ENCODE results near the gene DSCAM.

DSCAM gene

GRCh38 chr21:40686526-40686925, 160.4 kb downstream of the DSCAM start:
- TF ChIP-seq, protein P1, sequence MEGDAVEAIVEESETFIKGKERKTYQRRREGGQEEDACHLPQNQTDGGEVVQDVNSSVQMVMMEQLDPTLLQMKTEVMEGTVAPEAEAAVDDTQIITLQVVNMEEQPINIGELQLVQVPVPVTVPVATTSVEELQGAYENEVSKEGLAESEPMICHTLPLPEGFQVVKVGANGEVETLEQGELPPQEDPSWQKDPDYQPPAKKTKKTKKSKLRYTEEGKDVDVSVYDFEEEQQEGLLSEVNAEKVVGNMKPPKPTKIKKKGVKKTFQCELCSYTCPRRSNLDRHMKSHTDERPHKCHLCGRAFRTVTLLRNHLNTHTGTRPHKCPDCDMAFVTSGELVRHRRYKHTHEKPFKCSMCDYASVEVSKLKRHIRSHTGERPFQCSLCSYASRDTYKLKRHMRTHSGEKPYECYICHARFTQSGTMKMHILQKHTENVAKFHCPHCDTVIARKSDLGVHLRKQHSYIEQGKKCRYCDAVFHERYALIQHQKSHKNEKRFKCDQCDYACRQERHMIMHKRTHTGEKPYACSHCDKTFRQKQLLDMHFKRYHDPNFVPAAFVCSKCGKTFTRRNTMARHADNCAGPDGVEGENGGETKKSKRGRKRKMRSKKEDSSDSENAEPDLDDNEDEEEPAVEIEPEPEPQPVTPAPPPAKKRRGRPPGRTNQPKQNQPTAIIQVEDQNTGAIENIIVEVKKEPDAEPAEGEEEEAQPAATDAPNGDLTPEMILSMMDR (IDR thresholded peaks at IDR 0.05; ENCODE audit: extremely low read depth, insufficient read depth, missing control alignments) = no peak
- no peak for DNase-seq (ENCODE audit: low spot score)
- in situ Hi-C loops (cut with MboI; ENCODE audit: low pct_unique_long_range_greater_than_20kb, low sequenced_read_pairs, unreplicated experiment) = no loop called here

DNA sequence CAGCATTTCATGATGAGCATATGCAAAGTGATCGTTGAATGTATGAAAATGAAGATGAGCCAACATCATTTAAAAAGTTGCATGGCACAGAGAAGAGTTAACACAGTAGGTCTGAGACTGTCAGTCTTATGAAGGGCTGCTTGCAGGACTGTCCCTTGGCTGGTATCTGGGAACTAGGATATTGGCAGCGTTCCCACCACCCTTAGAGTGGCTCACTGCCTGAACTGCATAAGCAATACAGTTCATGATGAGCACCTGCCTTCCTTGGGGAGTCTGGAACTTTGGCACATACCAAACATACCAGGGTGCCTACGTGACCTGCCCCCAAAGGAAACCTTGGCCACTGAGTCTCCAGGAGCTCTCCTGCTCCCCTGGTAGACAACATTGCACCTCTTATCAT, 161.8 kb downstream of the DSCAM start:
- in situ Hi-C loops (cut with MboI; ENCODE audit: low pct_unique_long_range_greater_than_20kb, low sequenced_read_pairs, unreplicated experiment) = no loop called here
- no peak for DNase-seq (ENCODE audit: low spot score)
- TF ChIP-seq, protein P1 (IDR thresholded peaks at IDR 0.05; ENCODE audit: extremely low read depth, insufficient read depth, missing control alignments) = no peak

- in situ Hi-C loops (cut with MboI; ENCODE audit: low pct_unique_long_range_greater_than_20kb, low sequenced_read_pairs, unreplicated experiment) = no loop called here
- TF ChIP-seq, protein P1 (IDR thresholded peaks at IDR 0.05; ENCODE audit: extremely low read depth, insufficient read depth, missing control alignments) = no peak
Measured at GRCh38 chr21:40684726-40685125, 162.2 kb downstream of the DSCAM start.

DNA sequence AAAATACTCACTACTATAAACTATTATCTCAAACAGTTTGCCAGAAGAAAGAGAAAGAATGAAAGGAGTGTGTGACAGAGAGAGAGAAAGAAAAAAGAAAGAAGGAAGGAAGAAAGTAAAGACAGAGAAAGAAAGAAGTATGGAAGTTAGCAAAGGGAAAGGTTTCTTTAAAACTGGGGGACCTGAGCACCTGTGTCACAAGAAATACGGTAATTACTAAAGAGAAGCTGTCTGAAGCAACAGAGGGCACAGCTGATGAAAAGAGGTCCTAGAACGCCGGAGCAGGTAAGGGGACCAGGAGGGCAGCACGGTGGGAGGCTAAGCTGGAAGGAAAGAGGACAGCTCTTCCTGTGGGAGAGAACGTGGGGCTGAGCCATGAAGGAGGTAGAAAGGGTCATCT, 163.6 kb downstream of the DSCAM start:
- TF ChIP-seq, protein P1 (IDR thresholded peaks at IDR 0.05; ENCODE audit: extremely low read depth, insufficient read depth, missing control alignments) = no peak

More at GRCh38 chr21:40684726-40685125, 162.2 kb downstream of the DSCAM start:
- DNase-seq (ENCODE audit: low spot score) = no peak

GRCh38 chr21:40681164-40681859, 165.6 kb downstream of the DSCAM start:
- in situ Hi-C loops (cut with MboI; ENCODE audit: low pct_unique_long_range_greater_than_20kb, low sequenced_read_pairs, unreplicated experiment) = no loop called here
- no peak for DNase-seq (ENCODE audit: low spot score)
- TF ChIP-seq, protein P1 (IDR thresholded peaks at IDR 0.05; ENCODE audit: extremely low read depth, insufficient read depth, missing control alignments) = no peak

More for the DNA sequence above, 163.6 kb downstream of the DSCAM start:
- in situ Hi-C loops (cut with MboI; ENCODE audit: low pct_unique_long_range_greater_than_20kb, low sequenced_read_pairs, unreplicated experiment) = no loop called here
- DNase-seq (ENCODE audit: low spot score) = no peak

DNA sequence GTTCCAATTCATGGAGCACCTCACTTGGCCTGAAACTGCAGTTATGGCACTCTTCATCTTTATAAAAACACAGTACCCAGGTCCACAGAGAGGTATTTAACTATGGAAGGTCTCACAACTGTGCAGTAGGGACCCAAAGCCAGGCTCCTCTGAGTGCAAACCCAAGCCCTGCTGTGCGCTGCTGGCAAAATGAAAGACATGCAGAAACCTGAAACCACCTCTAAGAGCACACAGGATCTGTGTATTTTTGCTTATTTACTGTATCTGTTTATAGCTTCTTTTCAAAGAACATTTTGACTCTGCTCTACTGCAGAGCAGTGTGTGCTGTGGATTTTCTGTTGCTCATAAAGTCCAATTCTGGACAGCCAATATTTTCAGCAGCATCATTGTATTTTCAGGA, 166.6 kb downstream of the DSCAM start:
- in situ Hi-C loops (cut with MboI; ENCODE audit: low pct_unique_long_range_greater_than_20kb, low sequenced_read_pairs, unreplicated experiment) = no loop called here
- TF ChIP-seq, protein P1 (IDR thresholded peaks at IDR 0.05; ENCODE audit: extremely low read depth, insufficient read depth, missing control alignments) = no peak
- no peak for DNase-seq (ENCODE audit: low spot score)

Measured in GM13977 (cell line).